NCI-H526 (cell line): ENCODE data around the gene PSMG4.

Experiments used
- DNase-seq, 2 experiments: peaks; one replicate each; lab custom pipeline; 2025; lab: John Stamatoyannopoulos, UW

Gene PSMG4

GRCh38 chr6:3251462-3252314, 7.1 kb upstream of the PSMG4 start:
- DNase-seq: peak; percentile 81 to 91

DNA sequence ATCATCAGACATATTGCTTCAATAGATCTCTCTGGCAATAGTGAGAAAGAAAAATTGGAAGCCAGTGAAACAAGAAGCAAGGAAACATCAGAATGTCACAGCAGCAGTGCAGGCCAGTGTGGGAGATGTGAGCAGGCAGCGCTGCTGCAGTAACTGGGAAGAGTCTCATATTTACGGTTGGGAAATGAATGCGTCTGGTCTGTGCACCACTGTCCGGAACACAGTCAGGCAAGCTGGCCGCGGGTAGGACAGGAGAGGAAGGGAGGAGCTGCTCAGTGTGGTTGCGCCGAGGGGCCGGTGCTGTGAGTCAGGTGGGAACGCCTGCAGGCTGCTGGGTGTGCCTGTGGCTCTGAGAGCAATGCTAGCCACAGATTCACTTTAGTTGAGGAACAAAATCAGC, 6.4 kb upstream of the PSMG4 start:
- DNase-seq: peak in 1 of 2 experiments; percentile 18

GRCh38 chr6:3252861-3253596, 5.7 kb upstream of the PSMG4 start:
- DNase-seq: no peak

DNA sequence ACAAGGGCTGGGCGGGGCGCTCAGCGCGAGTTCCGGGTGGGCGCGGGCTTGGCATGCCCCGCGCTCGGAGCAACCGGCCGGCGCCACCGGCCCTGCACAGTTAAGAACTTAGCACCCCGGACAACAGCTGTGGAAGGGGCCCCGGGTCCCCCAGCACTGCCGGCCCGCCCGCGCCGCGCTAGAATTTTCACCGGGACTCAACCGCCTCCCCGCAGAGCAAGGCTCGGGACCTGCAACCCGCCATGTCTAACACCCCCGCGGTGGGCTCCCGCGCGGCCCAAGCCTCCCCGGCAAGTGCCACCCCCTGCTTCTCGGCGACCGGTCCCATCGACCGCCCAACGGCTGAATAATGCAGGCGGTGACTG, 5.2 kb upstream of the PSMG4 start:
- no peak for DNase-seq

- no peak for DNase-seq
These were observed 546 bp upstream of the PSMG4 start for GRCh38 chr6:3258201-3258600.

DNA sequence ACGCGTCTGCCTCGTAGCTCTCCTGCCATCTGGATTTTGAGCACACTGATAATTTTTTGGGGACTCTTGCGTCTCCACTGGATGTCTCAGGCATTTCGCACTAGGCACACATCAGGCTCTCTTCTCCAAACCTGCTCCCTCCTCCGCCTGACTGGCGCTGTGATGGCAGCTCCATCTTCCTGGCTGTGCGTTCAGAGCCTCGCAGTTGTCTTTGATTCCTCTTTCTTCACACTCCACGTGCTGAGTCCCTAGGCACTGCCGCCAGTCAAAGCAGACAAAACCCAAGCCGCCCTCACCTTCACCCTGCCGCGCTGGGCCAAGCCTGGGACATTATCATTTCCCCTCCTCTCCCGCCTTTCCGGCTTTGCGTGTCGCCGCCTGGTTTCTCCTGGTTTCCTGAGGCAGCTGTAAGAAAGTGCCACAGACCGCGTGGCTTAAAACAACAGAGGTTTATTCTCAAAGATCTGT, 778 bp downstream of the PSMG4 start:
- DNase-seq: peak; percentile 54 to 80

GRCh38 chr6:3260296-3260695, 1.5 kb downstream of the PSMG4 start:
- no peak for DNase-seq

DNA sequence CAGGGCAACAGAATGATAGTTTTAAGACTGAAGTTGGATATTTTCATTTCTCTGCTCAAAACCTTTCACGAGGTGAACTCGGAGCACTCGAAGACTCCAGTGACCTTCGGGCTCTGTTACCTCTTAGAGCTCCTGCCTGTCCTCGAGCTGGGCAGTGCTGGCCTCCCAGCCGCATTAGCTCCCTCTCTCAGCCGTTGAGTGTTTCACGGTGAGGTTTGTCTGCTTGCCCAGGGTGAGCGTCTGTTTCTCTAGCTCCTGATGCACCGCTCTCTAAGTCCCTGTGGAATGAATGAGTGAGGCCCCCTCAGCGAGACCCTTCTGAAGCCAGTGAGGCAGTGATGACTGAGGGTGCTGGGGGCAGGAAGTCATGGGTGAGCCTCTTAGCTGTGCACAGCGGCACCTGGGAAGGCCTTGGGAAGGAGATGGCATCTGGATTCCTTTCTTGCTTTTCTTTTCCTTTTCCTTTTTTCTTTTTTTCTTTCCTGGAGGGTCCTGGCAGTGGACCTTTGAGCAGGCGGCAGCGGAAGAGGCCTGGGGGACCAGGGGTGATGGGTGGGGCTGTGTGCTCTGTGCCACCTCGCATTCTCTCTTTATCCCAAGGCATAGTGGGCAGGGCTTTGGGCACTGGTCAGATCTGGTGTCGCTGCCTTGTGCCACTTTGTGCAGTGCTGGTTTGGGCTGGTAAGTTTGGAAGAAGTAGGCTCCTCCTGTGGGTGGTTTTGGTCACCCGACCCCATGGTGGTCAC, 2.2 kb downstream of the PSMG4 start:
- peak in 1 of 2 experiments; percentile 22 for DNase-seq

DNA sequence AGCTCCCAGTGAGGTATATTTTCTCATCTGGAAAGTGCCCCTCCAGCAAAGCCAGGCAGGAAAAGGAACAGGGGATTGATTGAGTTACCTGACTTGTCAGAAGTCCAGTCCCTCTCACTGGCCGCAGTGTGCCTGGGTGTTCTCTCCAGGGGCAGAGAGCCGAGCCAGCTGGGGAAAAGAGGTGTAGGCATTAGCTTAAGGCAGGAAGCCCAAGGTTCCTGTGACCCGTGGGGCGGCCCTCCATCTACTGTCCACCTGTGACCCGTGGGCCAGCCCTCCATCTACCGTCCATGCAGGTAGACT, 2.7 kb downstream of the PSMG4 start:
- no peak for DNase-seq

DNA sequence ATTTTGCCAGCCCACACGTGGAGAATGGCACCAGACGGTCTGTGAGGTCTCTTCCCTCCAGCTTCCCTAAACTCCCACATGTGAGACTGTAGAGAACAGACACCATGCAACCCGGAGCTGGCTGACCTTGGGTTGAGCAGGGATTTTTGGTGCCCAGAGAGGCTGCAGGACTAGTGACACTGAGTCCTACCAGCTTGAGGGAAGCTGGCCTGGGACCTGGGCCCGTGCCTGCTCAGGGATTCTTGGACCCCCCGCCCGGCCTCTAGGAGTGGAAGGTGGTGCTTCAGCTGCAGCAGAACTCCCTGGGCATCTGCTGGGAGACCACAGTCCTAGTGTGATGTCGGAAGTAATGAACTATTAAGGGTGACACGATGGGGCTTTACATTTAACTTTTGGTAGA, 3.2 kb downstream of the PSMG4 start:
- DNase-seq: no peak

GRCh38 chr6:3263096-3263495, 4.3 kb downstream of the PSMG4 start:
- no peak for DNase-seq

GRCh38 chr6:3264356-3264755, 5.6 kb downstream of the PSMG4 start:
- DNase-seq: no peak

DNA sequence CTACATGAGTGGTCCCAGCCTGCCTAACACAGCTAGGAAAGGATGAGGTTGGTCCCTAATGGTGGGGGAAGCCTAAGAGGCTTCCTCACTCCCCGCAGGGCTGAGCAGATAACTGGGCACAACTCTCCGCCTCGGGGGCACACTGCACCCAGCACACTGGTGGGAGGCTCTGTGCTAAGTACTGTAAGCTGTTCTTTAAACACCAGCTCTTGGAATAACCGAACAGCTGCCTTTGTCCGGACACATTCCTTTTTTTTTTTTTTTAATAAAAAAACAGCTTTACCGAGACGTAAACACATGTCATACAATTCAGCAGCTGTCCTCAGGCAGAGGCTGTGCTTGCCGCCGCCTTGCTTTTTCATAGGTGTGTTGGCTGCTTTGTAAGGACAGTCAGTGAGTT, 6.9 kb downstream of the PSMG4 start:
- DNase-seq: no peak

DNA sequence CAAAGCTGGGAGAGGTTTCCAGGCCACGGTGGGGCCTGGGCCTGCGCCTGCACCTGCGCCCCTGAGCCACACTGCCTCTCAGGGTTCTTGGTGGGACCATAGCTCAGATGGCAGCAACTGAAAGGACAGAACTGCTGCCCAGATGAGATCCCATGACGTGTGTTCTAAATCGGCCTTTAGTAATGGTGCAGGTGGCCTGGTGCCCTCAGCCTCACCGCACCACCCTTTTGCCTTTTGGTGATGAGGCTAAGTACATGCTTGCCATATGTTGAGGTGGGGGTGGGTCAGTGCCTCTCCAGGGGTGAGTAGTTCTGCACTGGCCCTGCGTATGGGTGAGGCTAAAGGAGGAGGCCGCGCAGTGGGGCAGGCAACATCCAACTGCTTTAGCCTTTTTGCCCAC, 7.4 kb downstream of the PSMG4 start:
- DNase-seq: no peak

DNA sequence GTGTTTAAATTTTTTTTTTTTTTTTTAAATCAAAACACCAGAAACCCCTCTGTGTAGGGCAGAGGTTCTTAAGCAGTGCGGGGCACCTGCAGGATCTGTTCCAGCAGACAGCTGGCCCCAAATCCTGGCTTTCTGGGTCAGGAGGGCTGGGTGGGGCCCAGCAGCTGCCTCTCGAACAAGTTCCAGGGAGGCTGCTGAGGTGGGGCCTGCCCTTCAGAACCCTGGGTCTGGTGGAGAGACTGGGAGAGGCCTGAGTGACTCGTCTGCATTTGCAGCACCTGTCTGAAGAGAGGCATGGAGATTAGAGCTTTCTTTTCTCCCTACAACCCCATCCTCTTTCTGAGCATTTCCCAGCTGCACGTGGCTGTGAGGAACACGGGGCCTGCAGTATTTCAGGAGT, 8.4 kb downstream of the PSMG4 start:
- DNase-seq: no peak

DNA sequence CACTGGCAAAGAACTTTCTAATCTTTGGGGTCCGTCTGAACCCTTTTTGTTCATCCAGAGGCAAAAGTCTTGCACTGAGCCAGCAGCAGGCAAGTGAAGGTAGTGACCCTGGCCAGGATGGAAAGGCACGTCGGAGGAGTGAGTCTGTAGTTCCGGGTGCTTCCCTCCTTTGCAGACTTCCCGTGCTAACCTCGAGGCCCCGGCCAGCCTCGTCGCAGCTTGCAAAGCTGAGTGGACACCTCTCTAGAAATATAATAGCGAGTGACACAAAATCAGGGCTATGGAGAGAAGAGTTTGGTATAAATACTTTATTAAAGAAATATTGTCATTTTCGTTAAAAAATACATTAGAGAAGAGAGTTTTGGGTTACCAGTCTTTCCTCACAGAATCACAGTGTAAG, 9.9 kb downstream of the PSMG4 start:
- DNase-seq: no peak

GRCh38 chr6:3269281-3269975, 10.7 kb downstream of the PSMG4 start:
- no peak for DNase-seq

DNA sequence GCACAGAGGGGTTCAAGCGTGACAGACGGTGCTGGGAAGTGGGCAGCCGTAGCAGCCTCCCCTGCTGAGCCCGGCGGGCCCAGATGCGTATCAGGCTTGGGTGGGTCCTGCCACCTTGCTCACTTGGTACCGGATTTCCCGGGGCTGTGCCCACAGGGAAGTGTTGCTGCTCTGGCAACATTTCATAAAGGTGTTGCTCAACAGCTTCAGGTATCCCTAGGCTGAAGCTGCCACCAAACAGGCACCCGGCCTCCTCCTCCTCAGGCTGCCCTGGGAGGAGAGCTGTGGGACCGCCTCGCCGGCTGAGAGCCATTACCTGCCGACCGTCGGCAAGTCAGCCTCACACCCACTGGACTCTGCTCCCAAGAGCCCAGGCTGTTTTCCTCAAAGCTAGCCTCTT, 11.5 kb downstream of the PSMG4 start:
- DNase-seq: no peak

DNA sequence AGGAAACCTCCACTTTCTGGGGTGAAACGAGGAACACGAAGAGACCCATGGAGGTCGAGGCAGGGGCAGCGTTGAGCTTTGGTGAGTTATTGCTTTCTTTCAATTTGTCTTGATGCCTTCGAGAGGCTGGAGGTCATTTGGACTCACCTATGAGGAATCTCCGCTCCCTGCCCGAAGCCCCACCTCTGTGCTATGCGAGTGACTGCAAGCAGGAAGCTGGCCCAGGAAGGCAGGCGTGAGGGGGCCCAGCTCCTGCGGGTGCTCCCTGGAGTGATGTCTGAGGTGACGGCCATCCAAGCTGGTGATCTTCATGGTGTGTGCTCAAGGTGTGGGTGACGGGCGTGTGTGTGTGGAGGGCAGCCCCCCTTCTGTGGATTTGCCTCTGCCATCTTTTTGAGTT, 13.0 kb downstream of the PSMG4 start:
- no peak for DNase-seq

- no peak for DNase-seq
These were observed 14.3 kb downstream of the PSMG4 start for GRCh38 chr6:3272911-3273547.

- DNase-seq: no peak
These were observed 15.2 kb downstream of the PSMG4 start for GRCh38 chr6:3273707-3274521.
